PC-3 (cell line): ENCODE data around the gene SRGAP1. TPM values are rescaled to one million over a fixed set of nuclear protein-coding genes. Genes with fewer than 3 reads are reported as not detected.

Experiments used
- ATAC-seq: fragments of 200-7000 bp; cut with Tn5 transposase; 2 replicates; pipeline ENCODE4 v1.9.1; 2020; ENCODE audit warnings: mild to moderate bottlenecking, moderate library complexity
- BruUV-seq: library from RNA; stranded (reverse); fragments of 400-500 nt; replicated peaks from 2 replicates; lab custom pipeline; 2021; lab: Mats Ljungman, UMichigan
- CTCF ChIA-PET: fragments of 300-600 bp; sonication (Branson Sonifier 250); formaldehyde crosslinking; loops from one replicate; lab custom pipeline; 2022; ENCODE audit warnings: antibody characterized with exemption; lab: Charles Lee
- POLR2A ChIA-PET: fragments of 300-600 bp; sonication (Branson Sonifier 250); formaldehyde crosslinking; loops from one replicate; lab custom pipeline; 2022; ENCODE audit warnings: antibody characterized with exemption; ENCODE audit not compliant: unreplicated experiment; lab: Charles Lee
- DNase-seq: peaks from one replicate; pipeline ENCODE4 v3.0.0-alpha.2; 2015
- H2AFZ ChIP-seq: fragments of 300-600 bp; sonication (generic); 2 replicates; pipeline ENCODE4 v1.6.0; 2016; ENCODE audit warnings: antibody characterized with exemption, low read length
- H3F3A ChIP-seq: fragments of 300-600 bp; sonication (generic); one replicate; pipeline ENCODE4 v1.6.0; 2017; ENCODE audit warnings: antibody characterized with exemption, low read length, control low read depth, mild to moderate bottlenecking; ENCODE audit not compliant: unreplicated experiment
- H3K27ac ChIP-seq: fragments of 300-600 bp; sonication (generic); 2 replicates; pipeline ENCODE4 v1.5.1; 2016; ENCODE audit warnings: mild to moderate bottlenecking, low read length
- H3K27me3 ChIP-seq: fragments of 300-600 bp; sonication (generic); 2 replicates; pipeline ENCODE4 v1.6.1; 2016; ENCODE audit warnings: low read length, mixed read lengths
- H3K36me3 ChIP-seq: fragments of 300-600 bp; sonication (generic); 2 replicates; pipeline ENCODE4 v1.6.1; 2016; ENCODE audit warnings: low read depth, mixed run types, low read length, mixed read lengths
- H3K4me1 ChIP-seq: fragments of 300-600 bp; sonication (generic); 2 replicates; pipeline ENCODE4 v1.5.1; 2016; ENCODE audit warnings: low read length; ENCODE audit not compliant: insufficient read depth
- H3K4me2 ChIP-seq: fragments of 300-600 bp; sonication (generic); 2 replicates; pipeline ENCODE4 v1.6.0; 2016; ENCODE audit warnings: low read length
- H3K4me3 ChIP-seq: fragments of 300-600 bp; sonication (generic); 2 replicates; pipeline ENCODE4 v1.5.1; 2016; ENCODE audit warnings: mild to moderate bottlenecking, low read length, mixed read lengths
- H3K79me2 ChIP-seq: fragments of 300-600 bp; sonication (generic); 2 replicates; pipeline ENCODE4 v1.6.1; 2017; ENCODE audit warnings: low read length, mixed read lengths
- H3K9ac ChIP-seq: fragments of 300-600 bp; sonication (generic); 2 replicates; pipeline ENCODE4 v1.6.0; 2016; ENCODE audit warnings: mild to moderate bottlenecking, low read length
- H3K9me2 ChIP-seq: fragments of 300-600 bp; sonication (generic); replicated peaks from 2 replicates; pipeline ENCODE4 v1.6.1; 2016; ENCODE audit warnings: mixed run types, low read length, mixed read lengths
- H3K9me3 ChIP-seq: fragments of 300-600 bp; sonication (generic); 2 replicates; pipeline ENCODE4 v1.6.1; 2016; ENCODE audit warnings: low read length, mixed read lengths
- H4K20me1 ChIP-seq: fragments of 300-600 bp; sonication (generic); 2 replicates; pipeline ENCODE4 v1.6.1; 2016; ENCODE audit warnings: low read length, mixed read lengths
- EZH2 ChIP-seq: fragments of 300-600 bp; sonication (generic); IDR thresholded peaks from one replicate; pipeline ENCODE4 v1.6.1; 2017; ENCODE audit warnings: antibody characterized with exemption, mild to moderate bottlenecking, low read length; ENCODE audit not compliant: unreplicated experiment
- EZH2phosphoT487 ChIP-seq: fragments of 300-600 bp; sonication (generic); IDR thresholded peaks from 2 replicates; pipeline ENCODE4 v1.6.1; 2018; ENCODE audit warnings: mild to moderate bottlenecking, antibody characterized with exemption, low read length, borderline replicate concordance
- intact Hi-C: fragments of 100-400 bp; cut with micrococcal nuclease; formaldehyde crosslinking; loops from 2 replicates; pipeline ENCODE4 v1.9.0; 2023
- total RNA-seq: library from RNA; depleted of rRNA; stranded (reverse); fragments of >200 nt; gene quantifications from 2 replicates; pipeline ENCODE4 v1.2.3, GENCODE V29; 2014
- TF ChIP-seq, protein P1 (sequence below): fragments of 300-600 bp; sonication (generic); conservative IDR thresholded peaks from 2 replicates; pipeline ENCODE4 v1.5.1; 2017; ENCODE audit warnings: antibody characterized with exemption, low read depth, mild to moderate bottlenecking, low read length

Gene SRGAP1
- total RNA-seq, 1 experiment from 2014 or later = 11.0 TPM

DNA sequence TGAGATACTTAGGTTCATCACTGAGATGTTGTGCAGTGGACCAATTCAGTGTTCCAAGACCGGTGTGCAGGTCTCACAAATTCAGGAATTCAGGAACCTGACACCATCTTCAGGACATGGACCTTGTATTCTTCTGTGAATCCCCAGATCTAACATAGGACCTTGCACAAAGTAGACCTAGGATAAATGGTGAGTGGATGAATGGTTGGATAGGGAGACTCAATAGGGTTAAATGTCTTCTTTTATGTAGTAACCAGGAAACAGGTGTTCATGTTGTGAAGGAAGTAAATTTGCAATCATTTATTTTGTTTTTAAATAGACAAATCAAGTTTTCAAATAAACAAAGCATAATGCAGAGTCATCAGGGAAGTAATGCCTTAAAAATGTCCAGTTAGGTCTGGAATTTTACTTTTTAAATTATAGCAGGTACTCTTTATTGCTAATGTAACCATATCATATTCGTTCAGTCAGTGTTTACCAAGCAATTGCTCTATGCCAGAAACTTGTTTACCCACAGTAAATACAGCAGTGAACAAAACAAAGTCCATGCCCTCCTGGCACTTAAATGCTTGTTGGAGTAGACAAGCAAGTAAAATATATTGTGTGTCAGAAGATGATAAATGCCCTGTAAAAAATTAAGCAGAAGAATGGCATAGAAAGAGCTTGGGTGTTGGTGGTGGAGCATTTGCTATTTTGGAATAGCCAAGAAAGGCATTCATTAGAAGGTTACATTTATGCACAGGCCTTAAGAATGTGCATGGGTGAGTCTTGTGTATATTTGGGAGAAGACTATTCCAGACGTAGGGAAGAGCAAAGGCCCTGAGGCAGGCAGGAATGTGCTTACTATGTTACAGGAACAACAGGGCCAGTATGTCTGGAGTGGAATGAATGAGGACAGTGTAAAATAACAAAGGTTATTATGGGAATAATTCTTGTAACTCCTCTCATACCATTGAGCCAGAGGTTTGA, 38.5 kb upstream of the SRGAP1 start:
- Histone ChIP-seq H3F3A (peaks cover 4% of the 10 kb centered on the region), H3K79me2 (no peaks in the 10 kb centered on the region), H3K27me3 (no peaks in the 10 kb centered on the region), H3K27ac (peak overlapping the region; percentile 32; the same call in 1 of the 2 replicates), H3K4me2 (no peak overlapping the region), H3K36me3 (peaks cover 3% of the 10 kb centered on the region; the same call in 1 of the 2 replicates), H3K9me2 (no peaks in the 10 kb centered on the region), H3K4me1 (peaks cover 24% of the 10 kb centered on the region), H4K20me1 (no peaks in the 10 kb centered on the region), H2AFZ (no peak overlapping the region), H3K9me3 (no peaks in the 10 kb centered on the region), H3K4me3 (no peak overlapping the region), H3K9ac (no peak overlapping the region)
- no TSS peak for BruUV-seq
- ATAC-seq = peak; percentile 92
- TF ChIP-seq, protein P1, sequence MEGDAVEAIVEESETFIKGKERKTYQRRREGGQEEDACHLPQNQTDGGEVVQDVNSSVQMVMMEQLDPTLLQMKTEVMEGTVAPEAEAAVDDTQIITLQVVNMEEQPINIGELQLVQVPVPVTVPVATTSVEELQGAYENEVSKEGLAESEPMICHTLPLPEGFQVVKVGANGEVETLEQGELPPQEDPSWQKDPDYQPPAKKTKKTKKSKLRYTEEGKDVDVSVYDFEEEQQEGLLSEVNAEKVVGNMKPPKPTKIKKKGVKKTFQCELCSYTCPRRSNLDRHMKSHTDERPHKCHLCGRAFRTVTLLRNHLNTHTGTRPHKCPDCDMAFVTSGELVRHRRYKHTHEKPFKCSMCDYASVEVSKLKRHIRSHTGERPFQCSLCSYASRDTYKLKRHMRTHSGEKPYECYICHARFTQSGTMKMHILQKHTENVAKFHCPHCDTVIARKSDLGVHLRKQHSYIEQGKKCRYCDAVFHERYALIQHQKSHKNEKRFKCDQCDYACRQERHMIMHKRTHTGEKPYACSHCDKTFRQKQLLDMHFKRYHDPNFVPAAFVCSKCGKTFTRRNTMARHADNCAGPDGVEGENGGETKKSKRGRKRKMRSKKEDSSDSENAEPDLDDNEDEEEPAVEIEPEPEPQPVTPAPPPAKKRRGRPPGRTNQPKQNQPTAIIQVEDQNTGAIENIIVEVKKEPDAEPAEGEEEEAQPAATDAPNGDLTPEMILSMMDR = no peak
- TF ChIP-seq EZH2phosphoT487 = no peak
- TF ChIP-seq EZH2 = no peak
- ChIA-PET POLR2A (interaction anchor here (0.6 kb wide), 1 partner anchor 64 kb away, joined by 3 read pairs; no protein-coding TSS in a partner anchor), CTCF (no interaction called here)
- intact Hi-C loops = loop anchor here (10.0 kb wide), 1 partner anchor 701 kb away; no protein-coding TSS in a partner anchor
- DNase-seq = peak; percentile 65

DNA sequence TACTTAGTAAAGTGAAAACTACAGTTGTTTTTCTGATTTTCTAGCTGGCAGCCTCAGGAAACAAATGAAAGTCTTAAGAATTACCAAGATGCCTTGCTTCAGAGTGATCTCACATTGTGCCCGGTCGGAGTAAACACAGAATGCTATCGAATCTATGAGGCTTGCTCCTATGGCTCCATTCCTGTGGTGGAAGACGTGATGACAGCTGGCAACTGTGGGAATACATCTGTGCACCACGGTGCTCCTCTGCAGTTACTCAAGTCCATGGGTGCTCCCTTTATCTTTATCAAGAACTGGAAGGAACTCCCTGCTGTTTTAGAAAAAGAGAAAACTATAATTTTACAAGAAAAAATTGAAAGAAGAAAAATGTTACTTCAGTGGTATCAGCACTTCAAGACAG, 35.9 kb upstream of the SRGAP1 start:
- no peak for DNase-seq
- Histone ChIP-seq H3K27me3 (no peaks in the 10 kb centered on the region), H3K4me3 (no peak overlapping the region), H3K4me1 (peaks cover 24% of the 10 kb centered on the region), H3K9me2 (no peaks in the 10 kb centered on the region), H3K79me2 (no peaks in the 10 kb centered on the region), H3K4me2 (no peak overlapping the region), H2AFZ (no peak overlapping the region), H3F3A (peaks cover 4% of the 10 kb centered on the region), H3K27ac (no peak overlapping the region), H4K20me1 (no peaks in the 10 kb centered on the region), H3K36me3 (peaks cover 3% of the 10 kb centered on the region; the same call in 1 of the 2 replicates), H3K9ac (no peak overlapping the region), H3K9me3 (no peaks in the 10 kb centered on the region)
- TF ChIP-seq EZH2phosphoT487 = no peak
- TF ChIP-seq, protein P1 = no peak
- TF ChIP-seq EZH2 = no peak
- ChIA-PET POLR2A (no interaction called here), CTCF (no interaction called here)
- no peak for ATAC-seq
- intact Hi-C loops = loop anchor here (10.0 kb wide), 1 partner anchor 704 kb away; no protein-coding TSS in a partner anchor
- BruUV-seq = no TSS peak
